ENCODE results near the gene PITPNC1.

DNA sequence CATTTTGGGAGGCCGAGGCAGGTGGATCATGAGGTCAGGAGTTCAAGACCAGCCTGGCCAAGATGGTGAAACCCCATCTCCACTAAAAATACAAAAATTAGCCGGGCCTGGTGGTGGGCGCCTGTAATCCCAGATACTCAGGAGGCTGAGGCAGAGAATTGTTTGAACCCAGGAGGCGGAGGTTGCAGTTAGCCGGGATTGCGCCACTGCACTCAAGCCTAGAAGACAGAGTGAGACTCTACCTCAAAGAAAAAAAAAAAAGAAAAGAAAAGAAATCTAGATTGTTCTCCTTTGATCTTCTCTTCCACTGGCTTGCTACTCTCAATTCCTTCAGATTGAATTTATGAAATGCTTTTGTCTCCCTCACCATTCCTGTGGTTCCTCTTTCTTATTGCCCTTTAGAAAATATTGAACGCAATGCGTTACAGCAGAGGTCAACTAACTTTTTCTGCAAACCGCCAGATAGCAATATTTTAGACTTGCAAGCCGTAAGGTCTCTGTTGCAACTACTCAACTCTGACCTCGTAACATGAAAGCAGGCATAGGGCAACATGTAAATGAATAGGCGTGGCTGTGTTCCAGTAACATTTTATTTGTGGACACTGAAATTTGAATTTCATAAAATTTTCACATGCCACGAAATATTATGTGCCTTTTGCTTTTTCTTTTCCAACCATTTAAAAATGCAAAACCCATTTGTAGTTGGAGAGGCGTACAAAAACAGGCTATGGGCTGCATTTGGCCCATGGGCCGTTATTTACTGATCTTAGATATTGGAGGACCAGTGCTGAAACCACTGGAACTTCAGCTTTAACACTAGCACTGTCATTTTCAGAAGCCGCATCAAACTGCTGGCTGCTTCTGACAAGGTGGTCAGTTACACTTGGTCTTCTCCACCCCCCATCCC is 24.8 kb downstream of the PITPNC1 start:
- TF ChIP-seq, protein P1, sequence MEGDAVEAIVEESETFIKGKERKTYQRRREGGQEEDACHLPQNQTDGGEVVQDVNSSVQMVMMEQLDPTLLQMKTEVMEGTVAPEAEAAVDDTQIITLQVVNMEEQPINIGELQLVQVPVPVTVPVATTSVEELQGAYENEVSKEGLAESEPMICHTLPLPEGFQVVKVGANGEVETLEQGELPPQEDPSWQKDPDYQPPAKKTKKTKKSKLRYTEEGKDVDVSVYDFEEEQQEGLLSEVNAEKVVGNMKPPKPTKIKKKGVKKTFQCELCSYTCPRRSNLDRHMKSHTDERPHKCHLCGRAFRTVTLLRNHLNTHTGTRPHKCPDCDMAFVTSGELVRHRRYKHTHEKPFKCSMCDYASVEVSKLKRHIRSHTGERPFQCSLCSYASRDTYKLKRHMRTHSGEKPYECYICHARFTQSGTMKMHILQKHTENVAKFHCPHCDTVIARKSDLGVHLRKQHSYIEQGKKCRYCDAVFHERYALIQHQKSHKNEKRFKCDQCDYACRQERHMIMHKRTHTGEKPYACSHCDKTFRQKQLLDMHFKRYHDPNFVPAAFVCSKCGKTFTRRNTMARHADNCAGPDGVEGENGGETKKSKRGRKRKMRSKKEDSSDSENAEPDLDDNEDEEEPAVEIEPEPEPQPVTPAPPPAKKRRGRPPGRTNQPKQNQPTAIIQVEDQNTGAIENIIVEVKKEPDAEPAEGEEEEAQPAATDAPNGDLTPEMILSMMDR (conservative IDR thresholded peaks at IDR 0.05; ENCODE audit: low read depth, low read length) = no peak
- no peak for TF ChIP-seq EZH2phosphoT487 (IDR thresholded peaks at IDR 0.05; ENCODE audit: borderline replicate concordance, low read length)
- no peak for TF ChIP-seq EZH2 (IDR thresholded peaks at IDR 0.05; ENCODE audit: low read length, unreplicated experiment)

Data from PC-3 (cell line).